Retina (tissue), 1 donor: ENCODE measurements around the gene SOD3.

Experiments used
- DNase-seq: peaks from one replicate; pipeline ENCODE4 v3.0.0-alpha.2; 2016

The SOD3 gene

GRCh38 chr4:24845902-24846301 lies 50.5 kb downstream of the SOD3 start:
- no peak for DNase-seq

GRCh38 chr4:24846716-24847115 lies 51.3 kb downstream of the SOD3 start:
- no peak for DNase-seq

- no peak for DNase-seq
Measured at GRCh38 chr4:24849351-24849750, 54.0 kb downstream of the SOD3 start.

GRCh38 chr4:24849756-24850155 lies 54.4 kb downstream of the SOD3 start:
- DNase-seq = no peak
